ENCODE measurements around the gene MOB3B. TPM values are rescaled to one million over a fixed set of nuclear protein-coding genes. Genes with fewer than 3 reads are reported as not detected.

The MOB3B gene
- total and polyA plus RNA-seq, 2 of the 13 experiments (the other 11 are each of a cell fraction or from before 2014, with no cell fraction given) = 0.03 to 0.09 TPM

- TF ChIP-seq ZNF891 (CRISPR knock-in tag; IDR thresholded peaks at IDR 0.05) (no peak), ZNF276 (CRISPR knock-in tag; IDR thresholded peaks at IDR 0.05; ENCODE audit: low read depth) (no peak), XBP1 (CRISPR knock-in tag; IDR thresholded peaks at IDR 0.05) (no peak), POGZ (CRISPR knock-in tag; IDR thresholded peaks at IDR 0.05) (no peak), MTA3 (CRISPR knock-in tag; IDR thresholded peaks at IDR 0.05) (no peak), KLF13 (CRISPR knock-in tag; IDR thresholded peaks at IDR 0.05) (no peak), ZSCAN25 (CRISPR knock-in tag; IDR thresholded peaks at IDR 0.05) (no peak), RAD51 (IDR thresholded peaks at IDR 0.05; ENCODE audit: borderline replicate concordance) (no peak), GLI4 (CRISPR knock-in tag; IDR thresholded peaks at IDR 0.05; ENCODE audit: borderline replicate concordance) (no peak), ZNF770 (CRISPR knock-in tag; IDR thresholded peaks at IDR 0.05) (no peak), PREB (CRISPR knock-in tag; IDR thresholded peaks at IDR 0.05) (no peak), RORA (CRISPR knock-in tag; IDR thresholded peaks at IDR 0.05) (no peak), ZNF572 (CRISPR knock-in tag; IDR thresholded peaks at IDR 0.05) (no peak)
These were observed 248.8 kb downstream of the MOB3B start (continued) for GRCh38 chr9:27280860-27281259.

All from HepG2 (cell line).